HG03575 (cell line): ENCODE results near the gene LRP8.

Experiments used
- ATAC-seq: cut with Tn5 transposase; IDR thresholded peaks from one replicate; pipeline ENCODE4 v1.9.1; 2021; ENCODE audit not compliant: unreplicated experiment, insufficient number of reproducible peaks, low FRiP score; ENCODE audit errors: extremely low read depth

Gene LRP8

DNA sequence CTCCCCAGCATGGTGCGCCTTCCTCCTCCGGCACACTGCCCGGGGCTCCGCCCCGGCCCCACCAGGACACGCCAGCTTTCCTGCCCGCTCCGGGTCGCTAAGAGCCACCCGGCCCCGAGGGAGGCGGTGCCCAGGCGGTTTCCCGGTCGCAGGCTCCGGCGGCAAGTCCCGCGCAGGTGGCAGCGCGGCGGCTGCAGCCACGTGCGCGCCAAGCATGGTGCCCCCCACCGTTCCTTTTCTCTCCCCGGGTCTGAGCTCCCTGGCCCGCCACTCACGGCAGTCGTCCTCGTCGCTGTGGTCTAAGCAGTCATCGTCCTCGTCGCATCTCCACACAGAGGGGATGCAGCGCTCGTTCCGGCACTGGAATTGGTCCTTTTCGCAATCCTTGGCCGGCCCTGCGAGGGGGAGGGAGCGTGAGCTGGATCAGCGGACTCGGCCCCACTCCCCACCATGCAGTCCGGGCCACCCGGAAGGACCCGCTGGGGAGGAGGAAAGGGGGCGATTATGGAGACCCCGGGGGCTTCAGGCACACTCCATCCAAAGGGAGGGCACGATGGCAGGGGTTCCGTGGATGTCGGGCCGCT lies 1.2 kb downstream of the LRP8 start:
- no peak for ATAC-seq

DNA sequence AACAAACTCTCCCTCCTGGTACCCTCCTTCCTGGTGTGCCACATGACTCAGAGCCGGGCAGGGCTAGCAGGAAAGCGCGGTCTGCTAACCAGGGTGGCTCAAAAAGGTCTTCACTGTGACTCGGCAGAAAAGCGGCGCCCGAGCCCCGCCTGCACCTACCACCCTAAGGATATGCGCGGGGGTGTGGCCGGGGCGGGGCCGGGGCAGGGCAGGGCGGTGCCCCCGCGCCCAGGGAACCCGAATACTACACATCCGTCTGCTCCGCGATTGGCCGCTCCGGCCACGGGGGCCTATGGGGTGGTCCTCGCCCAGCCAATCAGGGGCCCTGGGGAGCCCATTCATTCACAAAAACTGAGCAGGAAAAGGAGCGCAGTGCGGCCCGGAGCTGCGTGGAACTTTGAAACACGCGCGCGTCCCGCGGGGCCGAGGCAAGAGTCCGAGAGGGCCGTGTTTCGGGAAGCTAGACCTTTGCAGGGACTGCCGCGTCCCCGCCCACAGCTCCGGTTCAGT lies 1.7 kb downstream of the LRP8 start:
- ATAC-seq, result peak; percentile 55

DNA sequence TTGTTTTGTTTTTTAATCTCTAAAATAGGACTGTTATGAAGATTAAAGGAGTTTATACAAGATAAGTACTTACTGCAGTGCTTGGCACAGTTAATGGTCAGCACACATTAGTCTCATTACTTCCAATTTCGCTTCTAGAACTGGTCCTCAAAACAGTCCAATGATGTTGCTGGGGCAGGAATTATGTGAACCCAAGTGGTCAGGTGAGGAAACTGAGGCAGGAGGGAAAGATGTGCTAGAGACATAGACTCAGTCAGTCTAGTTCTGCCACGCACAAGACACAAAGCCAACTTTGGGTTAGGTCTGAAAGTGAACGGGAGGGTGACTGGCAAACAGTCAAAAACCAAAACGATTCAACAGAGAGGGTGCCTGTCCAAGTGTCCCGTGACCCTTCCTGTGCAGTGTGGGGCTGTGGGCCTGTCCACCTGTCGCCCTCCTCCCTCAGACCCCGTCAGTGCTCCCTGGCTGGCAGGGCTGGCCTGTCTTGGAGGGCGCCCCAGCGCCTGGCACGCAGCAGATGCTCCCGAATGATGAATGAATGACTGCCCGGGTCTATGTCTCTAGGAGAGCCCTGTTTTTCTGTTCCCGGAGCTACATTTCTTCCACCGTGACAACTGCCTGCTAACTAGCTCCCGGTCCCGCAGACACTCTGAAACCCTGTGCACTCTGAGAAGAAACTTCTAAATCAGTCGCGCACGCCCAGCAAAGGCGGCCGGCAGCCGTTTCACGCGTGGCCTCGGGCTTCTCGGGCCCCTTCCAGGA lies 2.4 kb downstream of the LRP8 start:
- no peak for ATAC-seq

DNA sequence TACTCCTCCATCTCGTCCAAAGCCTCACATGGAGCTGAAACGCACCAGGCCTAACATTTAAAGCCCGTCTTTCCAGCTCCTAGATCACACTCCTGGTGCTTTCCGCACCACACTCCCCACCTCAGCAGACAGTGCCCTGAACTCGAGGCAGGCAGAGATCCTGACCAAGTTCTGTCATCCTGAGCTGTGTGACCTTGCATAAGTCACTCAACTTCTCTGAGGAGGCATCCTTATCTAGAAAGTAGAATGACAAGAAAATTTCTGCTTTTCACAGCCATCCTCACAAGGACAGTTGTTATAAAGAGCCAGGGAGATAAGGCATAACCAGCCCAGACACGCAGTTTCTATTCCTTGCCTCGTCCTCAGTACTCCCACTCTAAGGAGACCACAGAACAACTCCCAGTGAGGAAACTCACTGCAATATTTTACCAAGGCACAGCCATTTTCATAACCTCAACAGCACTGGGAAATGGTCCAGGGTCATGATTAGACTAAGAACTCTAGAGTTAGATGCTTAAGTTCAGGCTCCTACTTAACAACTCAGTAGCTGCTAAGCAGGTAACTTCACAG lies 3.1 kb downstream of the LRP8 start:
- ATAC-seq, result no peak

DNA sequence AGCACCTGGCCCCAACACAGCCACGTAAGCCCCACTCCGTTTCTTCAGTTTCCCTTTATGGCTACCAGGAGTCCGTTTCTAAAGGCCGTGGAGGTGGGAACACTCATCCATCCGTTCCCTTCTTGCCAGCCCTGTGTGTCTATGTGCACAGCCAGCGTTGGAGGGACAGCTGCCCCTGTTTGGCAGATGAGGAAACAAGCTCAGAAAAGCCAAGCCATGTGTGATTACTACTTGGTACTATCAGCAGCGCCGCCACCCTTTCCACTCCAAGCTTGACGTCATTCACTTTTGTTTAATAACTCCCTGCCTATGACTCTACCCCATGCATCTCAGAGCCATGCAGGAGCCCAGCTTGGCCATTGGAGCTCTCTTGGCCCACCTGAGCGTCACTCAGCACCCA lies 3.5 kb downstream of the LRP8 start:
- no peak for ATAC-seq

DNA sequence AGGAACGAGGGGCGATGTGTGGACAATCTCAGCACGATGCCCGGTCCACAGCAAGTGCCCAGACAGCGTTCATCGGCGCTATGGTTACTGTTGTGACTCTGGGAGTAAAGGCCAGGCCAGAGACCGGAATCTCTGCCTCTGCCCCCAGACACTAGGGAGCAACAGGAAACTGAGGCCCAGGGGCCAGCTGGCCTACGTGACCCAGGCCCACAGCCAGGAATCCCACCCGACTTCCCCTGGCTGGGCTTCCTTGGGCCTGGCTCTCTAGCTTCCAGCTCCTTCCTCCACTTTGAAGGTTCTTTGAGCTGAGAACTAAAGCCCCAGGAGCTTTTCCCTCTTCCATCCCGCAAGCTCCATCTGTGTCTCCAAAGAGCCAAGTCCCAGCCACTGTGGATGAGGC lies 4.6 kb downstream of the LRP8 start:
- ATAC-seq, result no peak

DNA sequence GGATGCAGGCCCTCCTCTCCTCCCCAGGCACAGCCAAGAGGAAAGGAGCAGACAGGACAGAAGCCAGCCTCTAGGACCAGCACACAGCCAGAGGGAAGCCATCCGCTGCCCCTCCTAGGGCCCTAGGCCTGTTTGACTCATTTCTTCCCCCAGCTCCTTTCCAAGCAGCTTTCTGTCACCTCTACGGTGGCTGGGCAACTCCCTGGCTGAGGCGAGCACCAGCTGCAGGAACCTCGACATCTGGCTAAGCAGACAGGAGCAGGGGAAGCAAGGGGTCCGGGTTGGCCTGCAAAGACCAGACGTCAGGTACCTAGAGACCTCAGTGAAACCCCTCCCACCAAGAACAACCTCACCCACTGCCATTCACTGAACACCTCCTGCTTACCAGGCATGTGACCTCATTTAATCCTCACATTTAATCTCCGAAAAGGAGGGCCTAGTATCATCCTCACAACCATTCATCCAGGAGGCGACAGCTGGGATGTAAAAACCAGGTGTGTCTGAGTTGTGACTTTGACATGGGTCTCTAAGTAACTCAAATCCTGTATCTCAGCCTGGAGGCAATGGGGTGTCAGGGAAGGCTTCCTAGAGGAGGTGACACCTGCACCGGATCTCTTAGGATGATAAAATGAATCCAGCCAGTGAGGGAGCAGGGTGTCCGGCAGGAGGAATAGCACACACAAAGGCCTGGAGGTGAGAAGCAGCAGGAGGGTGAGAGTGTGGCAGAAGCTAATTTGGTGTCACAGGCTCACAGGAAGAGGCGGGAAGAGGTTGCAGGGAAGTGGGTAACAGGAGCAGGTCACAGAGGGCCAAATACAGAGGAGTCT lies 5.9 kb downstream of the LRP8 start:
- ATAC-seq, result no peak

DNA sequence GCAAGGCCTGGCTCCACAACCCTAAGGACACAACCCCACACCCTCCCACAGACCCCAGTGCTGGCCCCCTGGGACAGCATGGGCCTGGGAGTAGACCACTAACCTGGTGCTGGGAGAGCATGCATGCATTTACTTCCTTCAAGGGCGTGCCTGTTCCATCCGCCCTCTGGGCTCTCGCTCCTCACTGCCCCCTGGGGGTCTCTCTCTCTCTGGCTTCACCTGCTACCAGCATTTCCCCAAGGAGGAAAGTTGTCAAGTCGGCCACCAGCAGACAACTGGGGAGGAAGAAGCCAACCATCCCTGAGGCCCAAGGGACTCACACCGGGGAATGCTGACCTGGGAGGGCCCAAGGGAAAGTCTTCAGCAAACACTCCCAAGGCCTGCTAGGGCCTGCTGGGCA lies 6.5 kb downstream of the LRP8 start:
- no peak for ATAC-seq

DNA sequence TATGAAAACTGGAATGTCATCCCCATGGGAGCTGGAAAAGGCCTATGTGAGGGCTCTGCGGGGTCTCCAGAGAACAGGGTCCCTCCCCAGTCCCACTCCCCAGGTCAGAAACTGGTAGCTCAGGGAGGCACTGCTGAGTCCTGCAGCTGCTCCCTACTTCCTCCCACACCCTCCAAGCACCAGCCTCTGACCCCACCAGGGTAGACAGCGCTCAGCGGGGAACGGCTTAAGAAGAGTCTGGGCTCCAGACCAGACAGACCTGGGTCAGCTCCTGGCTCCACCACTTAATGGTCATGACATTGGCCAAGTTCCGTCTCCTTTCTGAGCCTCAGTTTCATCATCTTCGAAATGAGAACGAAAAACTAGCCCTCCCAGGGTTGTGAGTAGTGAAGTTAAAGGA lies 7.2 kb downstream of the LRP8 start:
- no peak for ATAC-seq

DNA sequence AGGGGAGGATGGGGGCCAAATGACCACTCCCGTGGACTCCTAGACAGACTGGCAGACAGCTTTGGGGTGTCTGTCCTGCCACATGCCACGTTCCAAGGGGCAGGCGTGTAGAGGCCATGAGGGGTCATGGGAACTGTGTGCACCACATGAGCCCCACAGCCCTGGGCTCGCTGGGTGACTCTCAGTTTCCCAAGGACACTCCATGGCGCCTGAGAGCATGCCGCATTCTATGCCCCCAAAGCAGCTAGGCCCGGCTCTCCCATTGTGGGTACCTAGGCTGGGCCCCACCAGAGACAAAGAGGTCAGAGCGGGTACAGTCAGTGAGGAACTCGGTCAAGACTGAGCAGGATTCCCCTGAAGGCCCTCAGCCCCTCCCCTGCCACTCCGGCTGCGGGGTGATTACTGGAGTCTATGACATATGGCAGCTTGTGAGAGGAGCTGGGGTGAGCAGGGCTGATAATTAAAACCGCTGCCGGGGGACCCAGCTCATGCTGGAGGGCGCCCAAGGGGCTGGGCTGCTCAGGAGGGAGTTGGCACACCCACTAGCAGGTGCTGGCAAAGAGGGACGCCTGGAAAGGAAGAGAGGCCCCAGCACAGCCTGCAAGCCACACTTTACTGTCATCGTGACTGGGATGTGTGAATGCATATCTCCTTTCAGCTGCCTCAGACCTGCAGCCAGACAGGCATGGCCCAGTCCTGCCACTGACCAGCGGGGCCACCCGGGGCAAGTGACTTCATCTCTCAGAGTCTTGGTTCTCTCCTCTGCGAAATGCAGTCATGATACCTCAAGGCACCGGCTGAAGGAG lies 8.4 kb downstream of the LRP8 start:
- no peak for ATAC-seq

DNA sequence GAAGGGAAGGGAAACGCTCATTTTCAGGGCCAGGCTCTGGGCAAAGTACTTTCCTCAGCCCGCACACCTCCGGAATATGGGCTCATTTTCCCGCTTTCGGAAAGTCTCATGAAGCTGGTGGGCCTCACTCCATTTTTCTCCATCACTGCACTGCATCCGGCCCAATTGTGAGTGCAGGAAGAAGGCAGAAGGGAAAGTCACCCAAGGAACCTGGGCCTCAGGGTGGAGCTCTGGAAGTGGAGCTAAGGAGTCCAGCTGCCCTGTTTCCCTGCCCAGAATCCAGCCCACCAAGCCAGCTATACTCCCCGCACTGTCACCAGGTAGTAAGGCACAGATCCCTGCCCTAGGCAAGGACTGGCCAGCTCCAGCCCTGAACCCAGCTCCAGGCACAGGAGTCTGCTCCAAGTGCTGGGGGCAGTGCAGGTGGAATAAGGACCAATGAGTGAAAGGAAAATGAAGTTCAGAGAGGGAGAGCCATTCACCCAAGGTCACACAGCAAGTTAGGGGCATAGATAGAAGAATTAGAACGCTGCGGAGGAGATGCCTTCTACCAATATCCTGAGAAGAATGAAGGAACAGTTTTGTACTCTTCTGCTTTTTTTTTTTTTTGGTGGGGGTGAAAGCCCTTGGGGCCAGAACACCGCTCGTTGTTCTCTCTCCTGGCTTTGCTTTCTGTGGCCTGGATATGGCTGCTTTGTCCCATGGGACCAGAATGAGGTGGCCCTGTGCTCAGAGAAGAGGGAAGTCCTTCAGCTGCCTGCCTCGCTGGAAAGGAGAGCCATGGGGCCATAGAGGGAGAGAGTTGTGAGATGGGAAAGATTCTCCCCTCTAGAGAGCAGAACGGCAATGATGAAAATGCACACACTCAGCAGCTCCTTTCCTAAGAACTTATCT lies 10.0 kb downstream of the LRP8 start:
- no peak for ATAC-seq

DNA sequence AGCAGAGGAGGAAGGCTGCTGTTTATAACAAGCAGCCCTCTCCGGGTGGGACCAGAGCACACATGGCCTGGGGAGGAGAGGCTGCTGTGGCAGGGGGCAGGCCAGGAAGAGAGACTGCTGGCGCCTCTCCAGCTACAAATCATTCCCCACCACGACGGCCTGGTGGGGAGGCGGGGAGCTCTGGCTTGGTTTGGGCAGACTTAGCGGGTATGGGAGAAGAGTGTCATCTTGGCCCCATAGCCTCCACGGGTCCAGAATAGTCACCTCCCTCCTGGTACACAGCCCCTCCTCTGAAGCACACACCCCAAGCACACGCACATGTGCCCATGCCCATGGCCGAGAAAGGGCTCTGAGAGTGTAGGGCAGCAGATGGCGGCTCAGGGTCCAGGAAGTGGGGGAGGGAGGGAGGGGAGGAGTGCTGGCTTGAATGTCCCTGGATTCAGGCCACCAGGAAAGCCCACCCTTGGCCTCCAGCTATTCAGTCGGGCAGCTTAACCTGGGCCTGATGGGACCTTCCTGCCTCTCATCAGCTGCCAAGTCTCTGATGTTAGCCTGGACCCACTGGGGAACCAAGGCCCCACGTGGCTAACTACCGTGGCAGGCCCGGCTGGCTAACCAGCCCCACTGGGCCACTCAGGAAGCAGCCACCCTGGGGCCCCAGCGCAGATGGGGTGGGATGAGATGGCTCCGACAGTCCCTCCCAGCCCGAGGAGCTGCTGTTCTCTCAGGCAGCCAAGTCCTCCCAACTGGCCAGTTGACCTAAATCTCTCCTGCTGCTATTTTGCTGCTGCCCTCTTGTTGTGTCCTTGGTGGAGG lies 10.9 kb downstream of the LRP8 start:
- no peak for ATAC-seq

DNA sequence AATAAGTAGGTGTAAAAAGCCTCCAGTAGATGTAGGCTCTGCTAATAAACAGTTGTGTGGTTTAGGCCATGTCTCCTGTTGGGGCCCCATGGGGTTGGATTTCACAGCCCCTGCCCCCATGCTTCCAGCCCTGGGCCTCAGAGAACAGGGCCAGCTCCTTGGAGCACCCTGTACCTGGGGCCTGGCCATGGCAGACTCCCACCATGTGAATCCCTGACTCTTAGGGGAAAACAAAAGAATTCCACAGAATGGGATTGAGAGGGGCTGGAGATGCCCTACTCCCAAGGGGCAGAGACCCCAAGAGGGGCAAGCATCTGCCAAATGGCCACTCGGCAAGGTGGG lies 11.5 kb downstream of the LRP8 start:
- ATAC-seq, result no peak

DNA sequence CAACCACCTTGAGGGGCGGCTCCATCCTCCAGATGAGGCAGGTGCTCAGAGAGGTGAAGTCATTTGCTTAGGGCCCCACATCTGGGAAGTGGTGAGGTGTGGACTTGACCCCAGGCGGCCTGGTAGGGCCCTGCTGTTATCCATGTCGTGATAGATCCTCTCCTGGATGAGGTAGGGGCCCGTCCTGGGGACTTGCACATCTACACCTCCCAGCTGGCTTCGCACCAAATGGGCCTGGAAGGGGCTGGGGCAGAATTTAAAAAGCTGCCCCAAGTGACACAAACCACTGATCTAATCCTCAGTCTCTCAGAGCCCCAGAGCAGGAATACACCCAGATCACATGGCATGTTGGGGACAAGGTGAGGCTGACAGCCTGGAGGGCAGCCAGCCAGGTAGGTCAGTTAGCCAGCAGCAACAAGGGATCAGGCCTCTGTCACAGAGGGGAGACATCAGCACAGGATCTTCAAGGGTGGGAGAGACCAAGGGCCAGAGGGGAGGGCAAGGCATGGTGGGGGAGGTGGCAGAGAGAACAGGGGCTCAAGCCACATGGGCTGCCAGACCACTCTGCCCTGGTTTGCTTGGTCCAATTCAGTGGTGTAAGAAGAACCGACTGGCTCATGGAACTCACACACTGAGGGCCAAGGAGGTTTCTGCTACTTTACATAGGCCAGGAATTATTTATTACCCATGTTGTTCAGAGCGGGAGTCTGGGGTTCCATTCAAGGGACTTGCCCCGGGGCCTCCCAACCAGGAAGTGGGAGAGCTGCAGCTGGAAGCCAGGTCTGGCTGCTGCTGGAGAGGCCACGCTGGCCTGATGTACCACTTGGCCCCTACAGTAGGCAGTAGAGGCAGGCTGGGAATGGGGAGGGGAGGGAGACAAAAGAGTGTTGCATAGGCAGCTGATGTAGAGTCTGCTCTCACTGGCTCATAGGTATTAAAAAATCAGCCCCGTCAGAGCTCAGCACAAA lies 12.1 kb downstream of the LRP8 start:
- no peak for ATAC-seq

DNA sequence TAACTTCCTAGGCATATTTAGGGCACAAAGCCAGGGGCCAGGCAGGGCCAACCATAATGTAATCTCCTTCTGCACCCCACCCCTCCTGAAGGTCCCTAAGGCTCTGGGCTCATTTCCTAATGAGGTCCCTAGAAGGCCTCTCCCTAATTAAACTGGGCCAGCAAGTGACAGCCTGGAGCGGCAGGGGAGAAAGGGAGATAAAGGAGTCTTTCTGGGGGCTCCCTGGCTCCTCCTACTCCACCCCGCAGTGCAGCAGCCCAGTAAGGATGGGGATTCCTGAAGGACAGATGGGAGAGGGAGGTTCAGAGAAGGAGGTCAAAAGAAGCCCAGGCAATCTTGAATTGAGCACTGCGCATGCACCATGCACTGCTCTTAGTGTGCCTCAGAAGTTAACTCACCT lies 12.8 kb downstream of the LRP8 start:
- ATAC-seq, result no peak

DNA sequence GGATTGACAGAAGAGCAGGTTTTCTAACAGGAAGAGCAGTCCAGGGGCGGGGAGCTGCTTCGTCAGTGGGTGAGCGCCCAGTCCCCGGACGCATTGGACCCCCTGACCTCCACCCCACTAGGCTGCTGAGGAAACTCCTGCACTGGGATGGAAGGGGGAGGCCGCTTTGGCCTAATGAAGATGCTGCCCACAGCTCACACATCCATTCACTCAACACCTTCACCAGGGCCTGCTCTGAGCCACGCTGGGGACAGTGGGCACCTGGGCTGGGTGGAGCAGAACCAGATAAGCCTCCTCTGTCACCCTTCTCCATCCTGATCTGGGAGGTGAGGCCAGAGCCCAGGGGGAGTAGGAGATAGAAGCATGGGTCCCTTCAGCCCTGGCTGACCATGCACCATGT lies 13.3 kb downstream of the LRP8 start:
- no peak for ATAC-seq
